Myocyte (in vitro differentiated cells): ENCODE data around the gene ICA1L. TPM values are rescaled to one million over a fixed set of nuclear protein-coding genes. Genes with fewer than 3 reads are reported as not detected.

Source experiments
- DNase-seq: peaks from one replicate; pipeline ENCODE4 v3.0.0-alpha.2; 2012; ENCODE audit warnings: low read depth
- total RNA-seq: library from RNA; depleted of rRNA; stranded (reverse); fragments of >200 nt; gene quantifications from 2 replicates; pipeline ENCODE4 v1.2.3, GENCODE V29; 2014

The ICA1L gene
- total RNA-seq, 1 donor from 2014 or later, result 4.7 TPM

DNA sequence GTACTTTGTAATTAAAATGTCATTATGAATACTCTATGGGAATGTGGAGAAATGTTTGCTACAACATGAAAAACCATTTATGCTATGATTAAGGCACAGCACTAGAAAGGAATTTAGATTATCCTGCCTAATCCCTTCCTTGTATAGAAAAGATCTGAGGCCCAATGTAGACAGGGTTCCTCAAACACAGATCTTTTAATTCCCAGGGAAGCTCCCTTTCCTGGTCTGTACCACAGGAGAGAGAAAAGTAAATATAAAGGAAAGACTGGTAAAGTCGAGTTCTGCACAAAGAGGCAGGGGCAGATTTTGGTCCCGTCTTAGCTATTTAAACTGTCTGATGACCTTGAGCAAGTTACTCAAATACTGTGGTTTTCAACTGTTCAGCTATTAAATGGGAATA lies 84.7 kb downstream of the ICA1L start:
- no peak for DNase-seq

DNA sequence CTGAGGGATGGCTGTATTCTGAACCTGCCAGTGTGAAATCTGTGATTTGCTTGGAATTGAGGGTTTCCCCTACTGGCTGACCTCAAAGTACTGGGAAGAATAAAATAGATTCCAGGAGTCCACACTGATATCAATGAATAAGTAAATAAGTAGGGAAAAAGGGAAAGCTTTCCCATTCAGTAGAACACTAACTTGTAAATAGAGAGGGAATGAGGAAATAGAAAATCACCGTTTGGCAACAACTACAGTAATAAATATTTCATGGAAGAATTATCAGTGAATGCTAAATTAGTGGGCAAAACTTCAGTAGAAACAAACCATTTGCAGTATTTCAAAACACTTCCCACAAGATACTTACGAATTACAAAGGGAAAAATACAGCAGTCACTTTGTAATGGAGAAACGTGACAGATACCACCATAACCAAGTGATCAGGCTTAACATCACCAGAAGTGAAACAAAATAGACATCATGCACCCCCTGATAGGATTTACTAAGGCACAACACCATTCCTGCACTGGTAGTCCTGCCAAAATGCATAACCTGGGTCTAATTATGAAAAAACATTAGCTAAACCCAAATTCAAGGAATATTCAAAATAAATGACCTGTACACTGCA lies 88.5 kb downstream of the ICA1L start:
- no peak for DNase-seq

DNA sequence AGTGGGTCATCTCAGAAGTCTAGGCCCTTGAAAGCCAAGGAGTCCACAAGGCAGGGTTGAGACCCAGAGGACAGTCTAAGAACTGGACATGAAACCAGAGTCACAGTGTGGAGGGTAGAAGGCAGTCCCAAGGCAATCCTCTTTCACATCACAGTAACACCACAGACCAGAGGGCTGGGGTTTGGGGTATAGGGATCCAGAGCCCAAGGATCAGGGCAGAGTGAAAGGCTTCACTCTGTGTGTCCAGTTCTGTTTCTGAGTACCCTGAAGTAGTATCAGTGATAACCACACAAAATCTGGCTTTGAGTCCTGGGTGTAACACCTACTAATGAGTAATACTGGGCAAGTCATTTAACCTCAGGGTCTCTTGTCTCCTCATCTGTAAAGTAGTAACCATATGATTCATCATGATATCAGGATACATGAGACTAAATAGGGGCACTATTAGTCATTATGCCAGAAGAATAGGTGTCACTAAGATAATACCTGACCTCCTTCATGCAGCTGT lies 91.0 kb downstream of the ICA1L start:
- DNase-seq, result peak; percentile 58

DNA sequence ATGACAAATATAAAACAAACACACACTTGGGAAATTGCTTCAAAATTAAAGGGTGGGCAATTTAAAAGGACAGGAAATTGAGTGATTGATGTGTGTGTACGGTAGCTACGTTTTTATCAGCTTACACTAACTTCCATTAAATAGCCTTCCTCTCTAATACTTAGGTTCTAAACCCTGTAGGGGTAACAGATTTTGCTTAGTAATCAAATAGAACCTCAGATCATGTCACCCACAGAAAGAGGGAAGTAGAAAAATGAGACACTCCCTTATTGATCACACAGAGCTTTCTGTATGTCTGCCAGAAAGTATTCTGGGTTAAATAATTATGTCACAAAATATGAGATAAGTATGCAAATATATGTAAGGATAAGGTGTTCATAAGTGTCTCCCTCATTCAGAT lies 93.3 kb downstream of the ICA1L start:
- no peak for DNase-seq

DNA sequence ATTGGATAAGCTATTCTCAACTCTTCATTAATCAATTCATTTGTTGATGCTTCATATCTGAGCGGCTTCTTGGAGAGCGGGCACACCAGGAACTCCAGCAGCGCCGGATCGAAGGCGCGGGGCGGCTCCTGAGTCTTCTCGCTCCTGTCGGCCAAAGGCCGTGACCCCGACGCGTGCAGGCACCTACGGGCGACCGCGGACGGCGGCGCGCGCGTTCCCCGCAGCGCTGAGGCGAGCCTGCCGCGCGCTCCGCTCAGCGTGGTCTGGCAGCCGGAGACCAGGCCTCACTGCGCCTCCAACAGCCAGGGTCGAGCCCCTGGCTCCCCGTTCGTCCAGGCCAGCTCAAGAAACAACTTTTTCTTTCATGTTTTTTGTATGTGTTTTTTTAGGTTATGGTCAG lies 97.5 kb downstream of the ICA1L start:
- no peak for DNase-seq

DNA sequence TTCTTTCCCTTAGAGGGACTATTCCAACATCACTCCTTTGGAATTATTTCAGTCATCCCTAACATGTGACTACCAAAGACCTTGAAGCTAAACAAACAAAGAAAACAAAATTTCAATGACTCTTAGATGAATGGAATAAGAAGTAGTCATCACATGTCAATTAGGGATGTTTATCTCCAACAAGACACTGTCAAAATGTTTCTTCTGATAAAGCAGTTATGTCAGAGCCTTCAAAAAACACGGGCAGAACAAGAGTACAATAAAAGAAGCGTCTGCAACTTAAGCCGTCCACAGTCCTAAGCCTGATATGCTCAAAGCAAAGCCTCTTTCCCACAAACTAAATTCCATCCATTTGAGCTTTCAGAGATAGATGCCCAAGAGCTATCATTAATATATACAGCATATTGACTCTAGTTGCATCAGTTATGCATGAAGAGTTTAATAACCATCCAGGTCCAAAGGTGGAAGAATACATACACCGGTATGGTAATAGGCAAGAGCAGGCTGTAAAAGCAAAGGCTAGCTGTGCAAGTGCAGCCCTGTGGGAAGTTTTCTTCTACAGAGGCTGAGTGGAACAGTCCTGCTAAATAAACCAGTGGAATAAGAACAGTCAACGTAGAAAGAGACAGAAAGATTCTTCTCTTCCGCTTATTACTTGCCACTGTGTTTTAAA lies 98.1 kb downstream of the ICA1L start:
- no peak for DNase-seq

DNA sequence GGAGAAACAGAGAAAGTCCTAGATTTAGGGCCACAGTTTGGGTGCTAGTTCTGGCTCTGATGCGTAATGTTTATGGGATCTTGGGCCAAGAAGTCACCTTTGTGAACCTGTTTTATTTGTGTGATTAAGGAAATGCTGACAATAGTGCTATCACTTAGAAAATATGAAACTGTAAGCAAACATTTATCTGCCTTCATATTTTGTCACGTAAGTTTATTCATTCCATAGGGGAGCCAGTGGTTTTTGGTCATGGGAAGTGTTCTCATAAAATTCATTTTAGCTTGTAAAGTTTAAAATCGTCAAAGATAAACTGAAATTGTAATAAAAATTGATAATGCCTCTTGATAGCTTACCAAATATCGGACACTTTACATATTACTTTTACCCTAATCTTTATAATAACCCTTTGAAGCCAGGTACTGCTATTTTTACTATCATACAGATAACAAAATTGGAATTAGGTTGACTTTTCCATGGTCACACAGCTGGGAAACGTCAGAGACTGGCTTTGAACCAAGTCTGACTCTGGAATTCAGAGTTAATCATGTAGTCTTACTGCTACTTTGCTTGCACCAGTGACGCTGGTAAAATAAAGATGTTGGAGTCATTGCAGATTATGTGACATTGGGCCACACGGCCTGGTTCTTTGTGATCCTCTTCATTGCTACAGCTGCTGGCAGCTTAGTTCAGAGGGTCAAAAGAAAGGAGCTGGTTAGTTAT lies 99.7 kb downstream of the ICA1L start:
- DNase-seq, result peak; percentile 7

DNA sequence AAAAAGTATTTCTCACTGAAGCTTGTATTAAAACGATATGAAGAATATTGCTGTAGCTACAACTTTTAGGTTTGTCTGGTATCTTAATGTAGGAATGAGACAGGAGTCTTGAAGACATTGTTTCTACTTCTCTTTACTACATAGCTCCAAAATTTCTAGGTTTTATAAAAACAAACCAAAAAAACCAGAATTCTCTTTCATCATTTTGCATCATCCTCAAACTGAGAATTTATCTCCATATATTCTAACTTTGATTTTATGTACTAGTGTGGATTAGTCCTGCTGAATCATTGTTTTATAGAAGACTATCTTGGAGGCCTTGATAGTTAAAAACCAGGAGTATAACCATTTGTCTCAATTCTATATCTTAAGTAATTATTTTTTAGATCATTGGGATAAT lies 100.2 kb downstream of the ICA1L start:
- no peak for DNase-seq

DNA sequence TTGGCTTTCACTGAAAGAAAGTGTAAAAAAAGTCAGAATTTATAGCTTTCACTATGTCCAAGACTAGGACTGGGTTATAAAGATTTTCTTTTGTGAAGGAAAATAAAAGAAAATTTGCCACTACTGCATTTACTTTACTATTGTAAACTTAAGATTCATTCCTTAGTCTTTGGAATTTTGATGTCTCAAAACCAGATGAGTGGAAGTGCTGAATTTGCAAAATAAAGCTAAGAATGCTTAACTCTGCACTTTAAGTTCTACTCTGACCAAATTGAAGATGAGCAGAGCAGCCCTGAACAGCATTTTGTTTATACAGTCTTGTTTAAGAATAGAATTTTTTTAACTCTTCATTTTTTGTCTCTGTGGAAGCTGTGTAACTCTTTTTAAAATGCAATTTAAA lies 102.4 kb downstream of the ICA1L start:
- no peak for DNase-seq

DNA sequence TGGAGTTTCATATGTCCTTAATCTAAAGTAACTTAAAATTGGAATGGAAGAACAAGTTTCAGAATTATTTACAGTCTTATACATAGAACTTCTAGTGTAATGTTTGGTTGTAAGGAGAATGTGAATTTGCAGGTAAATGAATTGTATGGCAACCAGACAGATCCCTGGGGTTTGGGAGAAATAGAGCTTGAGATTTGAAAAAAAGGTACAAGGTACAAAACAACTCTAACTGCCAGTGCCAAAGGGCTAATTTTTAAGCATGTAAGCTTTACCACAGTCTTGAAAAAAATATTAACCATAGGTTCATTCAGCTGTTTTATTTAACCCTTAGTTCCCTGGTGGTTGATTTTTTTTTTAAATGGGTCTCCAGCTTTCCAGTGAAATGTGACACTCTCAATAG lies 103.3 kb downstream of the ICA1L start:
- no peak for DNase-seq

DNA sequence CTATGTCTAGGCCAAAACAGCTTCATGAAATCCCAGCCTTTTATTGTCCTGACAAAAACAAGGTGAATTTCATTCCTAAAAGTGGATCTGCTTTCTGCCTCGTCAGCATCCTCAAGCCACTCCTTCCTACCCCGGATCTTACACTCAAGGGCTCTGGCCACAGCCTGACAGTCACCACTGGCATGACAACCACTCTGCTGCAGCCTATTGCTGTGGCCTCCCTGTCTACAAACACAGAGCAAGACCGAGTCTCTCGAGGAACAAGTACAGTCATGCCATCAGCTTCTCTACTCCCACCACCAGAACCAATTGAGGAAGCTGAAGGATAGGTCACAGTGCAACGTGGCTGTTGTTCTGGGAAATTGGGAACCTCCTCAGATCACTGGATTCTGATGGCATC lies 106.1 kb downstream of the ICA1L start:
- DNase-seq, result peak; percentile 40

DNA sequence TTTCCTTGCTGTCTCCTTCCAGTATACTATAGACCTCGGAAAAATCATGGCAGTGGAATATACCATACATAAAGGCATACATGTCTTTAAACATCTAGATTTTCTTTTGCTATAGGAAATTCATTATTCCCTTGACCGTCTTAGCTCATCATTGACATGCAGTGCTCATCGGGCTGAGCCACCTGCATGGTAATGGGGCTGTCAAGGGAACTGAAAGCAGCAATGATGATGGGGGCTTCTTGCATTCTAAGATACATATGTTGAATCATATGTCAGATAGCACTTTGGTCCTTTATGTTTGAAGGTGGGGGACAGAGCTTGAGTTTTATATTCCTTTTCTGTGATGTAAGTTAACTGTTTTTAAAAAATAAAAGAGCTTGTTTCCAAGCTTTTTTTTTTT lies 106.6 kb downstream of the ICA1L start:
- DNase-seq, result no peak

DNA sequence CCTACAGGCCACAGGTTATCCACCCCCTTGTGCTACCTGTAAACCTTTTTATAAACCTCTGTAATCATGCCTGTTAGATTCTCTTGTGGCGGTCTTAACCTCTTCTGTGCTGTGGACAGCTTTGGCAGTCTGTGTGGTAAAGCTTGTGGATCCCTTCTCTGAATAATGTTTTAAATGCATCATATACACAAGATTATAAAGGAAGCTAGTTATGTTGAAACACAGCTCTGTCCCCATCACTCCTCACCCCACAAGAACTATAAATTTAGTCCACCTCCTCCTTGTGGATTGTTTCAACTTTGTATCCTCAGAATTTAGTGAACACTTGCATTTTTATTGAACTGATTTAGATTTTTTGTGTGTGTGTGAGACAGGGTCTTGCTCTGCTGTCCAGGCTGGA lies 107.7 kb downstream of the ICA1L start:
- no peak for DNase-seq

DNA sequence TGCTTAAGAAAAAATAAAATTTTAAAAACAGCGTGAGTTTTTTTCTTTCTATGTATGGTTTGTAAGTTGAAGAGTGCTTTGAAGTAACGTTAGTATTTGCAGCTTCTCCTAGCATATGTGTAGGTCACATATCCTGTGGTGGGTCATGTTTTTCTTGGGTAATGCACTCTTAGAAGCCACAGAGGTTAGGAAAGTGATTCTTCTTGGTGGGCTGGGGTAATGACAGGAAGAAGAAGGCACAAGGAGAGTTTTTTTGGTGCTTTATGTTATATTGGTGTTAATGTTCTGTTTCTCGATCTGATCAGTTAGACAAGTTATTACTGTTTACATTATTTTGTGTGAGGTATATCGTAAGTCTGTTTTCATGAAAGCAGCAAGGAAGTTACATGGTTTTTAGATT lies 109.0 kb downstream of the ICA1L start:
- DNase-seq, result no peak

DNA sequence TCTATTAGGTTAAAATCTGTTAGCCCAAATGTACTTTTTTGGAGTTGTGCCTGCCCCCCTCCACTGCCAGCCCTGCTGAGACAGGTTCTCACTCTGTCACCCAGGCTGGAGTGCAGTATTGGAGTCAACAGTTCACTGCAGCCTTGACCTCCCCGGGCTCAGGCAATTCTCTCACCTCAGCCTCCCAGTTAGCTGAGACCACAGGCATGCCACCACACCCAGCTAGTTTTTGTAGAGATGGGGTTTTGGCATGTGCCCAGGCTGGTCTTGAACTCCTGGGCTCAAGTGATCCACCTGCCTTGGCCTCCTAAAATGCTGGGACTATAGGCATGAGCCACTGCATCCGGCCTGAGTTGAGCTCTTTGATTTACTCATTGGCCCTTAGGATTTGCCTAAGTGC lies 110.7 kb downstream of the ICA1L start:
- DNase-seq, result peak; percentile 37

DNA sequence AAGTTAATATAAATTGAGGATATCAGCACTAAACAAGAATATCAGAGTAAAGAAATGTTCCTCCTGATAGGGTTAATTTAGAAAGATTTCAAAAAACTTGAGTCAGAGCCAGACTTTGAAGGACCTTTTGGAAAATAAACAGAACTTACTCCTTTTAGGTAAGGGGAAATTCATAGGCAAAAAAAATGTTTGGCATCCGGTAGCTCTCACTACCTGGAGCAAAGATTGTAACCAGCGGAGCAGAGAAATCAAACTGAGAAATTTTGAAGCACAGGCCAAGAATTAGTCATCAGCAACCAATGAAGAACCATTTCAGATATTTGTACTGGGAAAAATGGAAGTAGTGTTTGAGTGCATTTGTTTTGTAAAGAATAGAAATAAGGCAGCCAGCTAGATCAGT lies 113.0 kb downstream of the ICA1L start:
- no peak for DNase-seq

DNA sequence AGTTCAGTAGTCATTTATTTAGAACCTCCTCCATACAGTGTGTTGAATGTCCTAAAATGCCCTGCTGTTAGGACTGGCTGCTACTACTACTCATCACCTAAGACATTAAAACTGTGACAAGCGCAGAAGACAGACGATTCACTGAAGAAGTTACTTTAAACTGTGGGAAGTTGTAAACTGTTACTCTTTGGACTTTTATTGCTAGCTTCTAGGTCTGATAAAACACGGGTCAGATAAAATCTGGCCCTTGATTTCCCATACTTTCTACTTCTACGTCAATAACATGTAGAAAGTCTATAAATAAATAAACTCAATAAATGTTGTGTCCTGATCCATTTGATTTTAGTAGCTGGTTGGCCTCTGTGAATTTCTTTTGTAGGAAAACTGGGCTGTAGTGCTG lies 113.4 kb downstream of the ICA1L start:
- DNase-seq, result no peak

DNA sequence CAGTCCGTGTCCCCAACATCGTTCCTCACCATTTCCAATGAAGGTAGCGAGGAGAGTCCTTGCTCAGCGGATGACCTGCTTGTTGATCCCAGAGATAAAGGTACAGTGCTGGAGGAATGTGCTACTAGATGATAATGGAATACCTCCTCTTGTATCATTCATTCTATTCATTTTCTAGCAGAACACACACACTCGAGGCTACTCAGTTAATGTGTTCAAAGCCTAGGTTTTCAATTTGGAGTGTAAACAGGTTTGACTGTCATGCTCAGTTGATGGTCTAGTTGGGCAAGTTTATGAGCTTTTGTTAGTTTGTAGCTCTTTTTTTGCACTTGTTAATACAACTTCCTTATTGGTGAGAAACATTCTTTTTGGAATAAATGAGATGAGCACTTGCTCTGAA lies 114.2 kb downstream of the ICA1L start:
- DNase-seq, result no peak

DNA sequence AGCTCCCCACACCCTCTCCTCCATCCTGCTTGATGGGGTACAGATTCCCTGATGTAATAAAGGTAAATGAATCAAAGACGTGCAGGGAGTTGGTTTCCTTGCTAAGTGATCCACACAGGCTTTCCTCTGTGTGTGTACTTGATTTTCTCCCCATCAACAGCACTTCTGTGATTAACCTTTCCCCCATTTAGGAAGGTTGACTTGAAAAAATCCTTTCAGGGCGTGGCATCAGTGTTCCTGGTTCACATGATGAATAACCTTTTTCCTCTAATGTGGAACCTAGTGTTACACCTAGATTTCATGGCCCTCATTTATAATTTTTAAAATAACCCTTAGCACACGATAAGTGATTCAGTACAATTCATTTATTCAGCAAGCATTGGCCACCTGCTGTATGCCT lies 115.0 kb downstream of the ICA1L start:
- DNase-seq, result no peak

DNA sequence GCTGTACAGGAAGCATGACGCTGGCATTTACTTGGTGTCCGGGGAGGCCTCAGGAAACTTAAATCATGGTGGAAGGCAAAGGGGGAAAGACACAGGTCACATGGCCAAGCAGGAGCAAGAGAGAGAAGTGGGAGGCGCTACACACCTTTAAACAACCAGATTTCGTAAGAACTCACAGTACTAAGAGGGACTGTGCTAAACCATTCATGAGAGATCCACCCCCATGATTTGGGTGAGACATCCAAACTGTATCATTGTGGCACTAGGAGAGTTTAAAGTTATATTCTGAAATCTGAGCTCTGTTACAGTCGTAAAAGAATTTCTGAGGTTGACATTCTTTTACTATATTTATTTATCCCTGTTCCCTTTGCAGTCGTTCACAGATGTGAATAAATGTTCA lies 116.6 kb downstream of the ICA1L start:
- DNase-seq, result no peak

DNA sequence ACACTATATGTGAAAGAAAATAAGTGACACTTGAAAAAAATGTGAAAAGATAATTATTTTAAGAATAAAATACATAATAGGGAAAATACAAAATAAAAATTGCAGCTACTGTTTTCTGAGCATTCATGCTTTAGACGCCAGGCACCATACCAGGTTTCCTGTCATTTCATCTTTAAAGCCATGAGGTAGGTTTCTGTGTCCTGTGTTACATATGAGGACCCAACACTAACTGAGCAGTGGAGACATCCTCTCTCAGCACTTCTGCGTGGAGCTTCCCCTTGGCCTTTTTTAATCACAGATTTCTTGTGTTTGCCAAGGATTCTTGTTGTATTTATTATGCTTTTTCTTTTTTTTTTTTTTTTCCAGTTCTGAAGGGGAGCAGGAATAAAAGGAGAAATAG lies 119.5 kb downstream of the ICA1L start:
- DNase-seq, result no peak

DNA sequence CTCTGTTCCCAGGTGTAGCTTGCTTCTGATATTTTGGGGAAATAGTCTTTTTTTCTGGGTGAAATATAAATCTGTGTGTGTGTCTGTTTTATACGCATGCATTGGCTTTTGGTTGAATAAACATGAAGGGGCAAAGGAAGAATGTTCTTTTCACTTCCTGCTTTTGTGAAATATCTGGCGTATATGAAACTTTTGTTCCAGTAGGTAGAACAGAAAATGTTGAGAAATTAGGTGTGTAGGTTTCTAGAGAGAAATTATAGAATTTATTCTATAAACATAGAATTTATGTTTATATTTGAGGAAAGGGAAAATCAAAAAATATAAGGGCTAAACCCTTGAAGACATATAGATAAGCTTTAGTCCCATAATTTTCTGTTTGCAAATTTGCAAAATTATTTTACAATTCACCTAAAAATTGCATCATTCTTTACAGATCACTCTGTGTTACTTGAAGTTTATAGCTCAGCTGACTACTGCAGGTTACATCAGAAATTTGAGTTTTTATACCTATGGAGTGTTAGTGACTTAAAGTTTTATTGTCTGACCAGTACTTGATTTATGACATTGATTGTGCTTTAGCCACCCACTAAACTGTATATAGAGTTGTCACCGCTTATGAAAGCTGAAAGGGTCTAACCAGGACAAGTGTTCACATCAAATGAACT lies 120.7 kb downstream of the ICA1L start:
- no peak for DNase-seq
